ENCODE measurements around the gene SLC7A4. TPM values are rescaled to one million over a fixed set of nuclear protein-coding genes. Genes with fewer than 3 reads are reported as not detected.

SLC7A4 gene
- total RNA-seq, 1 donor from 2014 or later, result 0.59 TPM

DNA sequence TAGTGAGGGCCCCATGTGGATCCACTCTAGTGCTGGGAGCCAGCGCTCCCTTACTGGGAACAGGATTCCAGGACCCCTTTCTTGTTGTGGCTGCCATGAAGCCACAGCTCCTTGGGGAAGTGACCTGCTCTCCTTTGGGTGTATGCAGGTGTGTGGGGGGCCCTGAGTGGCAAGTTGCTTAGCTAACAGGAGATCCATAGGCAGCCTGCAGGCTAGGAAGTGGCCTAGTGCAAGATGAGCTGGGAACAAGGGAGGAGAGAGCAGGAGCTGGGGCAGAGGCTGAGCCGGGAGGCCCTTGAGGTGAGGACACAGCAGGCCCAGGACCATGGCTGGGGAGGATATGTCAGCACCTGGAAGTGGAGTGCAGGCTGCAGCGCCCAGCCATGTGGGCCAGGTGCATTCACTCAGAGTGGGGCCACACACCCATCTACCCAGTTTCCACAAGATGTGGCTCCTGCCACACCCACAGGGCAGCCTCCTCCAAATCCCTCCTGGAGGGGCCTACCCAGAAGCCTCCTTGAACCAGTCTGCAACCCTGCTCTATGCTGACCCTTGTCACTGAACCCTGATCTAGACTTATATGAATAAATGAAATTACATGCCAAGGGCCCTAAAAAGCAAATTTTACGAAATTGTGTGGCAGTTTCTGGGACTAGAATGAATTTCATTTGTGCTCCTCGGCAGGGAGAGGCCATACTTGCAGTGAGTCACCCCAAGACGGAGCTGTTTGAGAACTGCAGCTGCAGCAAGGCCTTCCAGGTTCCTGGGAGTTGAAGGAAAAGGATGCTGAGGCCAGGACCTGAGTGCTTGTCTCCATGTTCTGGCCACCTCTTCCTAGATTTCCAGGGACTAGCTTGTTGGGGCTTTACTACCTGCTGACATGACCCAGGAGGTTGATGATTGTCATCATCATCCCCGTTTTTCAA is 33.7 kb downstream of the SLC7A4 start:
- TF ChIP-seq, protein P1, sequence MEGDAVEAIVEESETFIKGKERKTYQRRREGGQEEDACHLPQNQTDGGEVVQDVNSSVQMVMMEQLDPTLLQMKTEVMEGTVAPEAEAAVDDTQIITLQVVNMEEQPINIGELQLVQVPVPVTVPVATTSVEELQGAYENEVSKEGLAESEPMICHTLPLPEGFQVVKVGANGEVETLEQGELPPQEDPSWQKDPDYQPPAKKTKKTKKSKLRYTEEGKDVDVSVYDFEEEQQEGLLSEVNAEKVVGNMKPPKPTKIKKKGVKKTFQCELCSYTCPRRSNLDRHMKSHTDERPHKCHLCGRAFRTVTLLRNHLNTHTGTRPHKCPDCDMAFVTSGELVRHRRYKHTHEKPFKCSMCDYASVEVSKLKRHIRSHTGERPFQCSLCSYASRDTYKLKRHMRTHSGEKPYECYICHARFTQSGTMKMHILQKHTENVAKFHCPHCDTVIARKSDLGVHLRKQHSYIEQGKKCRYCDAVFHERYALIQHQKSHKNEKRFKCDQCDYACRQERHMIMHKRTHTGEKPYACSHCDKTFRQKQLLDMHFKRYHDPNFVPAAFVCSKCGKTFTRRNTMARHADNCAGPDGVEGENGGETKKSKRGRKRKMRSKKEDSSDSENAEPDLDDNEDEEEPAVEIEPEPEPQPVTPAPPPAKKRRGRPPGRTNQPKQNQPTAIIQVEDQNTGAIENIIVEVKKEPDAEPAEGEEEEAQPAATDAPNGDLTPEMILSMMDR (IDR thresholded peaks at IDR 0.05; ENCODE audit: partially characterized antibody, unreplicated experiment), result no peak

DNA sequence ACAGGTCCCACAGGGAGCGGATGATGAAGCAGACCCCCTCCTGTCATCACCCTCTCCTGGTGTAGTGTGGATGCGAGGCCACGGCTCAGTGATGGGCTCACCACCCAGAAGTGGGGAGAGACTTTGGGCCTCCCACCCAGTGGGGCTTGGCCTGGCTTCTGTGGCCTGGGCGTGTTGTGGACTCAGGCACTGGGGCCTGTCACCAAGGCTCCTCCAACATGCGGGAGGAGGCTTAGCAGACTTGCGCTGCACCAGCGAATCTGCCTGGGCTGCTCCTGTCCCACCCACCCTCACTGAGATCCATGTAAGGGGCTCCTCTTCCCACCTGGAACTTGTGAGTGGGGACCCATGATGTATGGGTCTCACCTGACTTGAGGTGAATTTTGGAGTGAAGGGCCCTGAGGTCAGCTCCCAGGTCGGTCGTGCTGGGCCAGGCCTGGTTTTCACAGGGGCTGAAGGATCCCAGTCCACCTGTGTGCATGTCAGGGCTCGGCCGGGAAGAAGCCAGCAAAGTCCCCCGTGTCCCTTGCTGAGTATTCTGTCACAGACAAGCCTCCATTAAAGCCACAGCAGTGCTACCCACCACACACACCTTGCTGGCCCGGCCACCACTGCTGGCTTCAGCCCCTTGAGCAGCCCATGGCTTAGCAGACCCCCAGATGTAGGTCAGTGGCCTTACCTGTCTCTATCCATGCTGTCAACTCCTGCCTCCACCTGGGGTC is 34.7 kb downstream of the SLC7A4 start:
- H3K4me3 Mint-ChIP-seq (ENCODE audit: unreplicated experiment), result no peak overlapping the region
- peaks cover 10% of the 10 kb centered on the region for H3K9me3 Mint-ChIP-seq (ENCODE audit: unreplicated experiment)
- H3K4me1 Mint-ChIP-seq (ENCODE audit: low read depth, unreplicated experiment), result no peaks in the 10 kb centered on the region

More for the DNA sequence above, 33.7 kb downstream of the SLC7A4 start:
- H3K27me3 Mint-ChIP-seq (ENCODE audit: unreplicated experiment), result peaks cover 4% of the 10 kb centered on the region
- no peaks in the 10 kb centered on the region for H3K36me3 Mint-ChIP-seq (ENCODE audit: unreplicated experiment)
- no peak overlapping the region for H3K4me3 Mint-ChIP-seq (ENCODE audit: unreplicated experiment)
- DNase-seq, result no peak
- H3K4me1 Mint-ChIP-seq (ENCODE audit: low read depth, unreplicated experiment), result peaks cover 1% of the 10 kb centered on the region
- H3K9me3 Mint-ChIP-seq (ENCODE audit: unreplicated experiment), result peaks cover 16% of the 10 kb centered on the region
- no peak overlapping the region for H3K27ac Mint-ChIP-seq (ENCODE audit: unreplicated experiment)

DNA sequence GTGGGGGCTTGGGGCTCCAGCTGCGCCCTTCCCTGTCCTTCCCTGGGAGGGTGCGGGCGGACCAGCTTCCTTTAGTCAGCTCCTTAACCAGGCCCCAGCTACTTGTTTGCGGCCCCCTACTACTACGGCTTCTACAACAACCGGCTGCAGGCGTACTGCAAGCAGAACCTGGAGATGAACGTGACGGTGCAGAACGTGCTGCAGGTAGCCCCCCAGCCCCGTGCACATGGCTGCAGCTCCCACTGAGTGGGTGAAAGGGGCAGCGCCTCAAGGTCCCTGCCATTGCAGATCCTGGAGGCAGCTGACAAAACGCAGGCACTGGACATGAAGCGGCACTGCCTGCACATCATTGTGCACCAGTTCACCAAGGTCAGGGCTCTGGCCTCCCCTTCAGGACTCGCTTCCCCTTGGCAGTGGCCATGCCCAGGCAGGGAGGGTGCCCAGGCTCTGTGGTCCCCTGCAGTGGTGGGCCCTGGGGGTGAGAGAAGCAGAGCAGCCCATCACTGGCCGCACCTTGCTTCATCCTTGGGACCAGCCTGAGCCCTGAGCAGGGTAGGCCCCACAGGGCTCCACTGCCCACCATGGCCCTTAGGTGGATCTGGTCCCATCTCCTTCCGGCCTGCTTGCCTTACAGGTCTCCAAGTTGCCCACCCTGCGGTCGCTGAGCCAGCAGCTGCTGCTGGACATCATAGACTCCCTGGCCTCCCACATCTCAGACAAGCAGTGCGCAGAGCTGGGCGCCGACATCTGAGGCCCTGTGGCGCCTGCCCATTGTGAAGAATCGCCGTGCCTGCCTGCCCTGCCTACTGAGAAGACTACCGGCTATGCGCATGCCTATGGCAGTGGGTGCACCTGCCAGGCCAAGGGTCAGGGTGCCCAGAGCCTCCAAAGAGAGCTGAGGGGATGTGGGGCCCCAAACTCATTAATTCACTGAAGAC is 35.5 kb downstream of the SLC7A4 start:
- peaks cover 7% of the 10 kb centered on the region for H3K9me3 Mint-ChIP-seq (ENCODE audit: unreplicated experiment)
- no peak for DNase-seq
- no peaks in the 10 kb centered on the region for H3K36me3 Mint-ChIP-seq (ENCODE audit: unreplicated experiment)
- H3K27ac Mint-ChIP-seq (ENCODE audit: unreplicated experiment), result no peak overlapping the region
- H3K27me3 Mint-ChIP-seq (ENCODE audit: unreplicated experiment), result peaks cover 4% of the 10 kb centered on the region
- TF ChIP-seq, protein P1 (IDR thresholded peaks at IDR 0.05; ENCODE audit: partially characterized antibody, unreplicated experiment), result no peak
- H3K4me1 Mint-ChIP-seq (ENCODE audit: low read depth, unreplicated experiment), result no peaks in the 10 kb centered on the region
- no peak overlapping the region for H3K4me3 Mint-ChIP-seq (ENCODE audit: unreplicated experiment)

More for the DNA sequence above, 34.7 kb downstream of the SLC7A4 start:
- no peak for DNase-seq
- Mint-ChIP-seq H3K27ac (ENCODE audit: unreplicated experiment) (no peak overlapping the region), H3K36me3 (ENCODE audit: unreplicated experiment) (no peaks in the 10 kb centered on the region), H3K27me3 (ENCODE audit: unreplicated experiment) (peaks cover 4% of the 10 kb centered on the region)
- TF ChIP-seq, protein P1 (IDR thresholded peaks at IDR 0.05; ENCODE audit: partially characterized antibody, unreplicated experiment), result no peak

DNA sequence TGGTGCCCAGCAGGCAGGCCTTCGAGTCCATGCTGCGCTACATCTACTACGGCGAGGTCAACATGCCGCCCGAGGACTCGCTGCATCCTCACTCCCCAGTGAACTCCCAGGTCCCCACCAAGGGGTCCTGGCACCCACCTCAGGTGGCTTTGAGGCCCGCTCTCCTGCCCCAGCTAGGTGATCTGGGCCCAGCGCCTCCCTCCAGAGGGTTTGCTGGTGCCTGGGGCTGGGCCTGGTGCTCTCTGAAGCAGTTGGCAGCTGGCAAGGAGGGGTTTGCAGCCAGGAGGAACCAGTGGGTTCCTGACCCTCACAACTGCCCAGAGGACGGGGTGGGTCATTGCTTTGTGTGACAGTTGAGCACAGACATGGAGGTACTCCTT is 36.3 kb downstream of the SLC7A4 start:
- no peak overlapping the region for H3K4me3 Mint-ChIP-seq (ENCODE audit: unreplicated experiment)
- TF ChIP-seq, protein P1 (IDR thresholded peaks at IDR 0.05; ENCODE audit: partially characterized antibody, unreplicated experiment), result no peak

More for the DNA sequence above, 36.3 kb downstream of the SLC7A4 start:
- Mint-ChIP-seq H3K36me3 (ENCODE audit: unreplicated experiment) (no peaks in the 10 kb centered on the region), H3K27ac (ENCODE audit: unreplicated experiment) (no peak overlapping the region), H3K27me3 (ENCODE audit: unreplicated experiment) (peaks cover 2% of the 10 kb centered on the region), H3K4me1 (ENCODE audit: low read depth, unreplicated experiment) (no peaks in the 10 kb centered on the region), H3K9me3 (ENCODE audit: unreplicated experiment) (peaks cover 2% of the 10 kb centered on the region)
- DNase-seq, result no peak
